Liver (tissue), 3 donors: ENCODE measurements around the gene PREX1.

ENCODE experiments used
- EGR1 ChIP-seq, 2 donors: IDR thresholded peaks; 2 replicates each; pipeline ENCODE4 v1.6.1; 2016 to 2018; ENCODE audit warnings: antibody characterized with exemption in 2 of 2, low read depth in 2 of 2
- GABPA ChIP-seq, 2 donors: IDR thresholded peaks in 1 of 2; conservative IDR thresholded peaks in 1 of 2; 2 replicates each; pipeline ENCODE4 v1.6.1; 2016; ENCODE audit warnings: antibody characterized with exemption in 2 of 2, mild to moderate bottlenecking in 1 of 2, moderate library complexity in 1 of 2
- HNF4A ChIP-seq, 2 donors: conservative IDR thresholded peaks; 2 replicates each; pipeline ENCODE4 v1.6.1; 2016; ENCODE audit warnings: antibody characterized with exemption in 2 of 2, mild to moderate bottlenecking in 2 of 2
- JUND ChIP-seq, 2 donors: IDR thresholded peaks; 2 replicates each; pipeline ENCODE4 v1.6.1; 2016; ENCODE audit warnings: antibody characterized with exemption in 2 of 2
- MAX ChIP-seq: IDR thresholded peaks from 2 replicates; pipeline ENCODE4 v1.6.1; 2016; ENCODE audit warnings: antibody characterized with exemption
- NR2F2 ChIP-seq: IDR thresholded peaks from 2 replicates; pipeline ENCODE4 v1.6.1; 2016; ENCODE audit warnings: antibody characterized with exemption
- RAD21 ChIP-seq, 2 donors: IDR thresholded peaks; 2 replicates each; pipeline ENCODE4 v1.6.1; 2016; ENCODE audit warnings: antibody characterized with exemption in 2 of 2, mild to moderate bottlenecking in 2 of 2
- SP1 ChIP-seq: IDR thresholded peaks from 2 replicates; pipeline ENCODE4 v1.6.1; 2018; ENCODE audit warnings: antibody characterized with exemption, mild to moderate bottlenecking
- TAF1 ChIP-seq: conservative IDR thresholded peaks from 2 replicates; pipeline ENCODE4 v1.6.1; 2016; ENCODE audit warnings: antibody characterized with exemption, mild to moderate bottlenecking
- YY1 ChIP-seq: IDR thresholded peaks from 2 replicates; pipeline ENCODE4 v1.6.1; 2016; ENCODE audit warnings: antibody characterized with exemption, mild to moderate bottlenecking
- ZBTB33 ChIP-seq: IDR thresholded peaks from 2 replicates; pipeline ENCODE4 v1.6.1; 2016; ENCODE audit warnings: antibody characterized with exemption
- TF ChIP-seq, protein P1 (sequence below): fragments of 150-350 bp; IDR thresholded peaks from 2 replicates; pipeline ENCODE4 v1.5.1; 2017; ENCODE audit warnings: improper control_type of control experiment, low read depth, low read length; ENCODE audit not compliant: missing input control
- TF ChIP-seq, protein P2 (sequence below): IDR thresholded peaks from 2 replicates; pipeline ENCODE4 v1.6.1; 2016; ENCODE audit warnings: antibody characterized with exemption, mild to moderate bottlenecking
- donor health status: healthy.
- donor health status: healthy.

GRCh38 chr20:48819089-48819488 is 8.7 kb downstream of the PREX1 start:
- TF ChIP-seq, protein P1, sequence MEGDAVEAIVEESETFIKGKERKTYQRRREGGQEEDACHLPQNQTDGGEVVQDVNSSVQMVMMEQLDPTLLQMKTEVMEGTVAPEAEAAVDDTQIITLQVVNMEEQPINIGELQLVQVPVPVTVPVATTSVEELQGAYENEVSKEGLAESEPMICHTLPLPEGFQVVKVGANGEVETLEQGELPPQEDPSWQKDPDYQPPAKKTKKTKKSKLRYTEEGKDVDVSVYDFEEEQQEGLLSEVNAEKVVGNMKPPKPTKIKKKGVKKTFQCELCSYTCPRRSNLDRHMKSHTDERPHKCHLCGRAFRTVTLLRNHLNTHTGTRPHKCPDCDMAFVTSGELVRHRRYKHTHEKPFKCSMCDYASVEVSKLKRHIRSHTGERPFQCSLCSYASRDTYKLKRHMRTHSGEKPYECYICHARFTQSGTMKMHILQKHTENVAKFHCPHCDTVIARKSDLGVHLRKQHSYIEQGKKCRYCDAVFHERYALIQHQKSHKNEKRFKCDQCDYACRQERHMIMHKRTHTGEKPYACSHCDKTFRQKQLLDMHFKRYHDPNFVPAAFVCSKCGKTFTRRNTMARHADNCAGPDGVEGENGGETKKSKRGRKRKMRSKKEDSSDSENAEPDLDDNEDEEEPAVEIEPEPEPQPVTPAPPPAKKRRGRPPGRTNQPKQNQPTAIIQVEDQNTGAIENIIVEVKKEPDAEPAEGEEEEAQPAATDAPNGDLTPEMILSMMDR, result no peak
- TF ChIP-seq, protein P2, sequence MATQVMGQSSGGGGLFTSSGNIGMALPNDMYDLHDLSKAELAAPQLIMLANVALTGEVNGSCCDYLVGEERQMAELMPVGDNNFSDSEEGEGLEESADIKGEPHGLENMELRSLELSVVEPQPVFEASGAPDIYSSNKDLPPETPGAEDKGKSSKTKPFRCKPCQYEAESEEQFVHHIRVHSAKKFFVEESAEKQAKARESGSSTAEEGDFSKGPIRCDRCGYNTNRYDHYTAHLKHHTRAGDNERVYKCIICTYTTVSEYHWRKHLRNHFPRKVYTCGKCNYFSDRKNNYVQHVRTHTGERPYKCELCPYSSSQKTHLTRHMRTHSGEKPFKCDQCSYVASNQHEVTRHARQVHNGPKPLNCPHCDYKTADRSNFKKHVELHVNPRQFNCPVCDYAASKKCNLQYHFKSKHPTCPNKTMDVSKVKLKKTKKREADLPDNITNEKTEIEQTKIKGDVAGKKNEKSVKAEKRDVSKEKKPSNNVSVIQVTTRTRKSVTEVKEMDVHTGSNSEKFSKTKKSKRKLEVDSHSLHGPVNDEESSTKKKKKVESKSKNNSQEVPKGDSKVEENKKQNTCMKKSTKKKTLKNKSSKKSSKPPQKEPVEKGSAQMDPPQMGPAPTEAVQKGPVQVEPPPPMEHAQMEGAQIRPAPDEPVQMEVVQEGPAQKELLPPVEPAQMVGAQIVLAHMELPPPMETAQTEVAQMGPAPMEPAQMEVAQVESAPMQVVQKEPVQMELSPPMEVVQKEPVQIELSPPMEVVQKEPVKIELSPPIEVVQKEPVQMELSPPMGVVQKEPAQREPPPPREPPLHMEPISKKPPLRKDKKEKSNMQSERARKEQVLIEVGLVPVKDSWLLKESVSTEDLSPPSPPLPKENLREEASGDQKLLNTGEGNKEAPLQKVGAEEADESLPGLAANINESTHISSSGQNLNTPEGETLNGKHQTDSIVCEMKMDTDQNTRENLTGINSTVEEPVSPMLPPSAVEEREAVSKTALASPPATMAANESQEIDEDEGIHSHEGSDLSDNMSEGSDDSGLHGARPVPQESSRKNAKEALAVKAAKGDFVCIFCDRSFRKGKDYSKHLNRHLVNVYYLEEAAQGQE, result no peak
- TF ChIP-seq MAX (no peak), JUND (IDR thresholded peaks at IDR 0.05) (no peak), TAF1 (no peak), SP1 (no peak), YY1 (no peak), ZBTB33 (no peak), HNF4A (conservative IDR thresholded peaks at IDR 0.05) (no peak), RAD21 (IDR thresholded peaks at IDR 0.05) (no peak), GABPA (IDR thresholded peaks at IDR 0.05 in 1 of 2, conservative IDR thresholded peaks at IDR 0.05 in 1 of 2) (no peak), NR2F2 (no peak), EGR1 (IDR thresholded peaks at IDR 0.05; ENCODE audit: low read depth in 2 of 2) (no peak)
